SKM-1 (cell line): ENCODE measurements around the gene AFF2.

Source experiments
- DNase-seq: peaks from one replicate; lab custom pipeline; 2025; ENCODE audit not compliant: unreplicated experiment; lab: John Stamatoyannopoulos, UW

Gene AFF2

DNA sequence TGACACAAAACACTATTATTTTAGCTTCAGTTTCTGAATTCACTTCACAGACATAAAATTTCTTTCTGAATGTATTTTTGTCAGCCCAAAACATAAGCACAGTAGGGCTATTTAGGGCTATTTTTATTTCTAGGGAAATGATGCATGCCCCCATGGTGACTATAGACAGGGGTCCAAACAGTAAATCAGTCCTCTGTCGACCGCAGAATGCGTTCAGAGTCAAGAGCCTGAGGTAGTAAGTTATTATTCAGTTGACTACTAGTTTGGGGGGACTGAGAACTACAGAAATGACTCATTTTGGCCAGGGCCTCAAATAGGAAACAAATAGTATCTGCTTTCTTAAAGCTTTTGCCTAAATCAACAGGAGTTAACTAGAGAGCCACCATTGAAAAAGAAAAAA, 414.4 kb downstream of the AFF2 start:
- DNase-seq, result no peak

DNA sequence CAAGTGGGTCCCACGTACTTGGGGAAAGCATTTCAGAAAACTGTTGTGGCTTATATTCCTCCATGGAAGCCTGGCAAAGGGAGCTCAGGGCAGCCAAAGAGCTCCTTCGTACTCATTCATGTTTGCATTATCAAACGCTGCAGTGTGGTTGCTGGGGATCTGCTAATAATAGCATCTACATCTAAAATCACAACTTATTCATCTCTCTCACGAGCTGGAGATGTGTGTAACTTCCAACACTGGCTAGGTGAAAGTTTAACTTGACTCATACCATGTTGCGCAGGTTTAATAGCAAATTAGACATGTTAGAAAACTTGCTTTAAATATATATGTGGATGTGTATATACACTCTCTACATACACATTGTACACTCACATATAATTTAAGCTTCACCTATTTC, 415.1 kb downstream of the AFF2 start:
- DNase-seq, result no peak

DNA sequence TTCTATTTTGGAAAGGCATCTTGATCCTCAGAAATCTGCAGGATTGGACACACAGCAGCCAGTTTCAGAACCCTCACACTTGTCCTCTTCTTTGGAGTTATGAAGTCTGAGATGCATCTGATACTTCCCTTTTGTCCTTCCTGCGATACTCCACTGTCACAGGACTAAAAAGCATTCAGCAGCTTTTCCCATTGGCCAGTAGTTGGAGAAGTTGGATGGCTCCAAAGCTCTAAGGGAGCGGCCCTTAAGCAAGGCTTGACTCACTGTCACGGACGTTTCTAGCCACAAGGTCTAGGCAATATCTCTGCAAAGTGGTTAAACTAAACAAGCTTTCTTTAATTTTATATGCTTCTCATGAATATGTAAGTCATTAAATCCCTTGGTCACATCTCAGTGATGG, 417.0 kb downstream of the AFF2 start:
- DNase-seq, result no peak

DNA sequence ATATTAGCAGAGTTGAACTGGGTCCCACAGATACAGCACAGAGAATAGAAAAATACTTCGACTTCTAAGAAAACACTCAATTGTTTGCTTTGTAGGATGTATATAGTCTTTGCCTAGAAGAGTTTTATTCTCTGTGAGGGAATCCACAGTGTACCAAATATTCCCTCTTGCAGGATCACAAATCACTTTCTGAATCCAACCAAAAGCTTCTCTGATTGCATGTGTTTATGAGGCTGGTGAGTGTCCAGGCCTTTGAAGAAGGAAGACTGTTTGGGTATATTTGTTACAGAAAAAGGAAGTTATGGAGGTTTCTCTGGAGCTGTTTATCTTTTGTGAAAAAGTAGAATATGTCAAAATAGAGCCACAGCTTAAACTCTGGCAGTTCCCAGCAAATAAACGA, 423.2 kb downstream of the AFF2 start:
- DNase-seq, result no peak

DNA sequence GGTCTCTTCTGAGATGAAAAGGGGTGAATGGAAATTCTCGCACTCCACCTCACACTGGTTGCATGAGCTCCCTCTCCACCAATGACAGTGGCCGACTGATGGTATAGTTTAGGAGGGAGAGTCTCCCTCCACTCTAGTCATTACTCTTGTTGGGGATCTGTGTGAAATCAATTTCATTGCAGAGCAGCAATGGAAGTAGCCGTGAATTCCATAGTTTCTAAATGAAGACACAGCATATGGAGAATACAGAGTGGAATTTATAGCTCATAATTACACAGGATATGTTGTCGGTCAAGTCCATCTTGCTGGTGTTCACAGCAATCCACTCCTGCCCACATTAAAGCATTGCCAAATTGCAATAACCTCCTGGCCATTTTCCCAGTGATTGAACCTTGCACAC, 426.0 kb downstream of the AFF2 start:
- DNase-seq, result no peak

DNA sequence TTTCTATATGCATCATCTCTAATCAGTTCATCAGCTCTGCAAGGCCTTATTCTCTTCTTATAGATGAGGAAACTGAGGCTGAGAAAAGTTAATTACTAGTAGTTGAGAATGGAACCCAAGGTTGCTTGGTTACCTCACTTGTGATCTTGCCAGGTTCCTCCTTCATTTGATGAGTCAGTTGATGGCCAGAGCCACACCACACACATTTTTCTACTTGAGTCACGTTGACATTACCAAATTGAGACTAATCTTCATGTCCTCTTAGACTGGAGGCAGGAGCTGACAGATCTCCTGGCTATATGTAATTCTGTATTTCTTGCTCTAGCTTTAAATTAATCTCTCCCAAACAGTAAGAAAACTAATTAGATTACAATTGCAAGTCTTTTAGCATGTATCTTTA, 428.4 kb downstream of the AFF2 start:
- no peak for DNase-seq

DNA sequence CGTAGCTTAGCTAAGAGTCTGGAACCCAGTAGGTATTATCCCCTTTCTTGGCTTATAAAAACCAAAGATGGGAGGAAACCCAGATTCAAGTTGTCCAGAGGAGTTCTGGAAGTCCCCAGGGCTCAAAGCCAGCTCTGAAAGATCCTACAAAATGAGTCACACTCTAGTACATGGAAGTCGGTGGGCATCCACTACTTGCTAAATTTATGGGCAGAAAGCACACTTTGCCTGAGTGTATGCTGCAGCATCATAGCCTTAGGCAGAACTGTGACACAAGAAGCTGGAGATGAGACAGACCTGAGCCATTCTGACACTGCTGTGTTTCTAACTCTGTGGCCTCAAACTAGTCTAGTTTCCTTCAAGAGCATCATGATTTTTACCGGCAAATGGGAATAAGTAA, 429.3 kb downstream of the AFF2 start:
- DNase-seq, result no peak

DNA sequence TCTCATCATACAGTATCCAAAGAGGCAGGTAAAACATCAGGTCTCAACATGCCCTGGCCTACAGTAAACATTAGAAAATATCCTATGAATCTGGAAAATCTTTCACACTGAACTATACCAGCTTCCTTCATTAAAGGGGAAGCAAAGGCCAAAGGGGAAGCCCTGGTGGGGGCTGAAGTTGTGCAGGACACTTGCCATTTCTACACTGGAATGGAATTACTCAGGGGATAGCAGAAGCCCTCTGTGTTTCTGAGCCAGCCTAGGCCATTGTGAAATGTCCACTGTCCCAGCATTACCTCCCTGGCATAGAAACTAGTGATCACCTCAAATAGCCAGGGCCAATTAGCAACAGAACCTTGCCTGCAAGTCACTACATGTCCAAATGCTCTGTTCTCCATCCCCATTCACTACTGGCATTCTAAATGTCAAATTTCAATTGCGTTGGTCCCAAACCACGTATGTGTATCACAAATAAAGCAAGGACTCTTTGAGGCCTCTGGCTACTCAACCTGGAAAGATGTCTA, 429.9 kb downstream of the AFF2 start:
- no peak for DNase-seq

DNA sequence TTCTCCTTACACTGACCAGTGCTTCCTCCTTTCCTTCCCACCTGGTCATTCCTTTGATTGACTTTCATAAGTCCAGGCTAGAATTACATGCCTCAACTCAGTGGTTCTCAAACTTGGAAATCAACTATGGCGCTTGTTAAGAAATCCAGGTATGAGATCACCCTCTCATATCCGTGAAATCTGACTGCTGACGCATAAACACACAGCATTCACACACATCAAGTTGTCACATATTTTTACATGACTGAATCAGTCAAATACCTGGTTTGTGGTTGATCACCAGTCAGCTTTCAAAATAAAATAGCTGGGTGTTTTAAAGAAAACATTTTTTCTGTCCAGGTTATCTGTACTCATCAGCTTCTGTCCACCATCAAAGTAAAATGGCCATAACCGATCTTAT, 433.5 kb downstream of the AFF2 start:
- DNase-seq, result no peak

DNA sequence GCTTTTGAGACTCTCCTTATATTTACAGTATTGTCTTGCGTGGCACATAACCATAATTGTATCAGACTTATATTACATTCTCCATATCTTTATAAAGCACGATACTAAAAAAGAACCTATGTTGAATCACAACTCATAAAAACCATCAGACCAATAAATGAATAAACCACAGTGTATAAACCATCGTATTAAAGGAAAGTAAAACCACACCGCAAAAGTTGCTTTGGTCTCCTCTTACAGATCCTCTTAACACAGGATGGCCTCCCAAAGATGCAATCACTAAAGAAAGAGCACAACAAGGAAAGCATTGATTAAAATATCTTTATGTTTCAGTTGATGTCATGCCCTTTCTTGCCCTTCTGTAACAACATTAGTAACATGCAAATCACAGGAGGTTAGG, 437.9 kb downstream of the AFF2 start:
- no peak for DNase-seq

DNA sequence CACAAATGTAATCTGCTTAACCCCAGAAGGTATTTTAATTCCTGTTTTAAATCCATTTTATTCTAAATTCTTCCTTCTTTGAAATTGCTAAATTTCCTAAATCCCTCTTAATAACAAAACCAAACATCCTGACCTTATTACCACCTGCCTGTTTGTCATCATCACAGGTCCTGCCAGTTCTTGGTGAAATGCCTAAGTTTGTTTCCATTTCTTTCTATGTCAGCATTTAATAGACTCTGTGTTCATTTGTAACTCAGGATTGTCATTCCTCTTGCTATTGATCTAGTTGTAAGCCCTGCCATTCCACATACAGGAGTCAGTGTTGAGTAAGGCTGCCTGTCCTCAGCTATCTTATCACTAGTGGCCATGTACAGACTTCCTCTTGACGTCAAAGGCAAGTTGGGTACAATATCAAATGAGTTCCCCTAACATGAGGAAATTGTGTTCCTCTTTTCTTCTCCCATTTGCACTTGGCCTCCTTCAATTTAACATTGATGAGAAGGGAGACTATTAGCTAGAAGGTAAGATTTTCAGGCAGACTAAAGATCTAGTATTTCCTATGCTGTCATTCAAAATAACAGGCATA, 440.1 kb downstream of the AFF2 start:
- no peak for DNase-seq

DNA sequence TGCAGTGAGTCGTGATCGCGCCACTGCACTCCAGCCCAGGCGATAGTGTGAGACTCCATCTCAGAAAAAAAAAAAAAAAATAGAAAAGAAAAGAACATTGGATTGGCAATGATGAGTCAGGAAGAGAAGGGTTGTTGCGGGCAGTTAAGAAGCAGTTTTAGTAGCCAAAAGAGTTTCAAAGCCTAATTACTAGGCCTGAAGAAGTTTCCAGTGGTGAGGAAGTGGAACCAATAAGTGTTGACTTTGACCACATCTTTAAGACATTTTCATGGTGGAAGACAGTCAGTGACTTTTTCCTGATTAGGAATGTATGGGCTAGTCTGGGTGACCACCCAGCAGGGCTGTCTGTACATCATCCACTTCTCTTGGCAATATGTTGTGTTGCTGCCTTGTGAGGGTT, 442.3 kb downstream of the AFF2 start:
- DNase-seq, result no peak

DNA sequence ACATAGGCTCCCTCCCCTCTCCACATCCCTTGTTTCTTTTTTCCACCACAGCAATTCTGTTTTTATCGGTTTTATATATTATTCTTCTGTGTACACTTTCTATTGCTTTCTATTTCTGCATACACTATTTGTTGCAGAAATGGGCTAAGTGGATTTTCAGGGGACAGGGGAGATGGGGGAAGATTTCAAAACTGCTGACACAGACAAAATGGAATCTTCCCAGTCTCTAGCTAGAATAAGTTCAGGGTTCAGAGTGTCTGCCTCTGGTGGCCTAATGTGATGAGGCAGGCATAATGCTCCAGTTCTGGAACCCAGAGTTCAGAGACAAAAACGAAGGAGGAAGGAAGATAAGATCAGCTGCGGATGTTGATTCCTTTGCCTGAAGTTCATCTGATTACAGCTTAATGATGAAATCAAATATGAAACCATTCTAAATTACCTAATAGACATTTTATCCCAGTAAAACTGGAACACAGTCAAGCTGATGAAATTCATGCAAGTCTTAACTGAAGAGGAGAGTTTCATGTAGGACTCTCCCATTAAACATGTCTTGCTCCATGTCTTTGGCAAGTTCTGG, 447.1 kb downstream of the AFF2 start:
- DNase-seq, result no peak

DNA sequence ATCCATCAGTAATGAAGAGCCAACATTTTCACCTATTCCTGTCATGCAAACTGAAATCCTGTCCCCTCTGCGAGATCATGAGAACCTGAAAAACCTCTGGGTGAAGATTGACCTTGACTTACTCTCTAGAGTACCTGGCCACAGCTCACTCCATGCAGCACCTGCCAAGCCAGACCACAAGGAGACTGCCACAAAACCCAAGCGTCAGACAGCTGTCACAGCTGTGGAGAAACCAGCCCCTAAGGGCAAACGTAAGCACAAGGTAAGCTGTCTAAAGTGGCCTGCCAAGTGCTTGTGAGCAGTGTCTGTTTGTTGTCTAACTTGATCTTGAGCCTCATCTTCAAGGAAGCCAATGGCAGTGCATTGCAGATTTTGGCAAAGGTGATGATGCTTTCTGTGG, 455.9 kb downstream of the AFF2 start:
- no peak for DNase-seq

DNA sequence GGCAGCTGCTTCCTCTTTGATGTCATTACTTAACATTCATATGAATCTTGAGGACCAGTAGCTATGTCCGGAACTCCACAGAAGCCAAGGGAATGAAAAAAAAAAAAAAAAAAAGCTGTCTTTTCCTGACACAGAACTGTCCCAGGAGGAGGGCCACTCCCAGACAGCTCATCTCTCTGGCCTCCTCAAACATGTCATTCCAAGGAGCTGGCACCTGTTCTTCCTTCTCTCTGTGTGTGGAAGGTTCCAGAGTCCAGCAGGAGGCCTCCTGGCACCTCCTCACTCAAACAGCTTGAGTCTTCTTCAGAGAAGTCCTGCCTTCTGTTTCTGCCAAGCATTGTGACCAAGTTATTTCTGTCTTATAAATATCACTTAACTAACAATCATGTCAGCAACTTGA, 458.5 kb downstream of the AFF2 start:
- no peak for DNase-seq

DNA sequence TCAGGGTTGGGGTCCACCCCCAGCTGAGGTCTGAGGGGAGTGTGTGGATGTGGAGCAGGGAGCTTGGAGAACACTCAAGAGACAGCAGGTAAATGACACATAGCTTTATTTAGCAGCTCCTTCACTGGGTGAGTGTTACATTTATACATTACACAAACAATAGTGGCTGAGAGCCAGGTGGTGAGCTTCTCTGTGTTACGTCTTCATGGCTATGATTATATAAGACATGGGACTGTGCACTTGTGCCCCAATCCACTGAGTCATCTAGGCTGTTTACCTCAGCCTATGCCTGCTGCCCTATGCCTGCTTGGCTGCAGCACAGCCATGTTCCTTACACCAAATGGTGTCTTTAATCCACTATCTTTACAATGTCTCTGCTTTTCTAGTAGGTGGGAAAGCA, 459.6 kb downstream of the AFF2 start:
- DNase-seq, result no peak

DNA sequence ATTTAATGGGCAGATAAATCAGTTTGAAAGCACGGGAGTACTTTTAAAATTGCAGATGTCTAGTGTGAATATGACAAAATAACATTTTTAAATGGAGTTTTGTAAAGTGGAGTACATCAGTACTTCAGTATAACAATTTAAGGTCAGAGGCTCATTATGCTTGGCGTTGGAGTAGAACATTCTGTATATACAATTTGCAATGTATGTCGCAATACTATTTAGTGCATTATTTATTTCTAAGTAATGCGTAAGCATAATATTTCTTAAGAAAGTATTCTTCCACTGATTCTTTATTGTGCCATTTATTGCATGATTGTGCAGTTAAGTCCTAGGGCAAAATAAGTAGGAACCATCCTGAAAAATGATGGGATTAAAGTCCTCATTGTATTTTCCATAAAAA, 461.6 kb downstream of the AFF2 start:
- DNase-seq, result no peak

DNA sequence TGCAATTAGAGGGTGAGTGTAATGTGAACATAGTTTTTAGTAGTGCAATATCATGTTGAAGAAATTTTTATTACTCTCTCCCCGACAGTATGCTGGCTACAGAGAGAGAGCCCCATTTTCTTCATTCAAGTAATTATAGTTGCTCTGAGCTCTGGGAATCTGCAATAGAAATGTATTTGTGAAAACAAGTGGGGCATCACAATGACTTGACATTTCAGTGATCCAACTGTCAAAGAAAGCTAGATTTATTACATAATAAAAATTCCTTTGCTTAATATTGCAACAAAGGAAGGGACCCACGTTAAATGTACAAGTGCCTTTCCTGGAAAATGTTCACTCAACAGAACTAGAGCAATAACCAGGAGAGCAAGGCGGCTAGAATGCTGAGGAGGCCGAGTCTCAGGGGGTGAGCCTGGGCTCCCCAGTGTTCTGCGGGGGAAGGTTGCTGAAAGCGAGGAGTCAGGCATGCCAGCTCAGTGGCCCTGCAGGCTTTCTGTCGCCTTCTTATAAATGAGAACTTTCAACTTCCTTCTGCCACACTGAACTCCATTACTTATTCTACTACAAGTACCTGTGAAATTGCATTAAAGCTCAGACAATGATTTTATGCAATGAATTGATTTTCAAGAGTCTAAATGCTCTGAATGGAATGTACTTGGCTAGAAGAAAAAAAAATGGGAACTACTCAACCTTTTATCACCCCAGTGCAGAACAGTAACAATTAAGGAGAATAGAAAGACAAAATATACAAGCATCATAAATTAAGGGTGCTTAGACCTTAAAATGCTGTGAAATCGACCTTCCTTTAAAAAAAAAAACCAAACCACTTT, 476.4 kb downstream of the AFF2 start:
- DNase-seq, result no peak

DNA sequence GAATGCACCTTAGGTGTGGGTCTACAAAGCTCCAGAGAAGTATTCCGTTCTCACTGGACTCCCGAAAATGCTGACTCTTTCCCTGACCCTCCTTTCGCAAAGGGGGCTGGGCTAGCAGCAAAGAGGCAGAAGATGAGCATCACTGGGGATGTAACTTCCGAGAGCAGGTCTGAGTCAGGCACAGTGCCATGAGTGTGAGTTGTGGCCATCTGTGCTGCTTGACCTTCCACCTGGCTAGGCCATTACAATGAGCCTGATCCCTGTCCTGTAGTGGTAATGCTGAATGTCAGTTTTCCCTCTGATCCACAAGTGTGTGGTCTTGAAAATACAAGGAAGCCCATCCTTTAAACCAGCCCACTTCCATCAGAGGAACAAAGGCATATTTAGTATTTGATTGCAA, 479.4 kb downstream of the AFF2 start:
- DNase-seq, result no peak

DNA sequence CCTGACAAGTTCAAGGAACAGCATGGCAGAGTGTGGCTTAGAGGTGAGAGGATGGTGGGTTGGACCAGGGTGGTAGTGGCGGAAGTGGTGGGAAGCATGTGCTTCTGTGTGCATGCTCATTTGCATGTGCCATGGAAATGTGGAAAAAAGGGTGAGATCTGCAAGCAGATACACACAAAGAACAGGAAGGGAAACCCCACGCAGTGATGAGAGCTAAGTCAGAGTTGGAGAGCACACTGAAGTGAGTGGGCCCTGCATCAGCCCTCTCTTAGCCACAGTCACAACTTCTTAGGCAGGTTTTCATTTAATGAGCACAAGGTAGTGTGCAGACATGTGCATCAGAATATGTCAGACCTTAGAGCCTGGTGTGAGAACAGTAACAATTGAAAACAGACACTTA, 483.8 kb downstream of the AFF2 start:
- no peak for DNase-seq

DNA sequence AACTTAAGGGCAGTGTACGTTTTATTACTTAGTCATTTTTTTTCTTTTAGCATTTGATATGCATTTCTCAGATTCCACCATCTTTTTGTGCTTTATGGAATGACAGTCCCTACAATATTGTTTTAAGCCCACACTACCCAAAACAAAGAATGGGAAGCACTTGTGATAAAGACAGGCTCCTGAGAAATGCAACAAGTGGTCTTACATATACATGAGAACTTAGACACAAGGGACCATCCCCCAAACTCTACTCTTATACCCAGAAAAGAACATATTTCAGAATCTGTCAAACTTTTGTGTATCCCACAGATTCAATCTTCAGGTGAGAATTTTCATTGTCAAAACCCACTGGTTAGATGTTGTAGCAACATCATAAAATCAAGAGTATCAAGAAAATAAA, 491.1 kb downstream of the AFF2 start:
- DNase-seq, result no peak

DNA sequence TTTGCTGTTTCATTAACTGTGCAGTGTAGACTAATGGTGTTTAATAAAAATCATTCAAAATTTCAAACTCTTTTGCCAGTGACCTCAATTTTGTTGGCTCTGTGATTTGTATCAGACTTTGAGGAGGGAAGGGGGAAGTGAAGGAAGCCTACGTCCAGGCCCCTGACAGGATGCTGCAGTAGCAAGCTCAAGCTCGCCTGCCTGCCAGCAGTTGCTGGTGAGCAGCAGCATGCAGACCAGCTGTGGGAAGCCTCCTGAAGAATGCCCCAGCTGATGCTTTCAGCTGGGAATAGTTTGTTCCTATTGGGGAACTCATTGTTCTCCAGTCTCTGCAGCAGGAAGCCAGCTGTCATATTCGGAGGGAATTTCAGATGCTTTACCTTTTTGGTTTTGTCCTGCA, 495.2 kb downstream of the AFF2 start:
- DNase-seq, result no peak
